B cell (primary cell): ENCODE data around the gene PSMG4. TPM values are rescaled to one million over a fixed set of nuclear protein-coding genes. Genes with fewer than 3 reads are reported as not detected.

Experiments used
- ATAC-seq: fragments of 200-7000 bp; cut with Tn5 transposase; one replicate; pipeline ENCODE4 v1.10.0; 2021; ENCODE audit warnings: low read depth, mild to moderate bottlenecking, moderate number of reproducible peaks, moderate library complexity
- CTCF ChIA-PET: fragments of 350-600 bp; sonication (Branson Sonifier 250); formaldehyde crosslinking; loops from one replicate; lab custom pipeline; 2021; ENCODE audit warnings: antibody characterized with exemption, inconsistent platforms; lab: Charles Lee
- POLR2A ChIA-PET: fragments of 350-600 bp; sonication (Branson Sonifier 250); formaldehyde crosslinking; loops from one replicate; lab custom pipeline; 2021; ENCODE audit warnings: antibody characterized with exemption; lab: Charles Lee
- DNase-seq: peaks from one replicate; pipeline ENCODE4 v3.0.0; 2013
- H2AFZ ChIP-seq: 2 replicates; pipeline ENCODE4 v1.6.1; 2012; ENCODE audit warnings: mild to moderate bottlenecking, low read depth, low read length; ENCODE audit not compliant: insufficient read depth, poor library complexity, severe bottlenecking
- H3K27ac ChIP-seq, 2 donors: 1 replicate in 1 of 2; 2 replicates in 1 of 2; pipeline ENCODE4 v1.5.1; 2012 to 2013; ENCODE audit warnings: low read length in 2 of 2, mild to moderate bottlenecking in 2 of 2, moderate library complexity in 1 of 2
- H3K27me3 ChIP-seq, 4 experiments: fragments of 200-600 bp in 1 of 4; sonication (generic) in 1 of 4; replicated peaks in 1 of 4; 1 replicate in 2 of 4; 2 replicates in 2 of 4; pipeline versions ENCODE4 v1.6.1 to v1.7.0; 2013 to 2016; ENCODE audit warnings: low read length in 3 of 4, mild to moderate bottlenecking in 2 of 4, mixed read lengths in 1 of 4, moderate library complexity in 1 of 4; ENCODE audit not compliant: insufficient read depth in 4 of 4, control insufficient read depth in 3 of 4; ENCODE audit errors: control extremely low read depth in 1 of 4
- H3K36me3 ChIP-seq, 2 experiments: replicated peaks in 1 of 2; 1 replicate in 1 of 2; 2 replicates in 1 of 2; pipeline versions ENCODE4 v1.6.1 to v1.7.1; 2013; ENCODE audit warnings: low read length in 1 of 2; ENCODE audit not compliant: insufficient read depth in 2 of 2, control insufficient read depth in 1 of 2; ENCODE audit errors: control extremely low read depth in 1 of 2, extremely low read depth in 1 of 2
- H3K4me1 ChIP-seq, 2 donors: fragments of 200-600 bp in 1 of 2; sonication (generic) in 1 of 2; 1 replicate in 1 of 2; 2 replicates in 1 of 2; pipeline versions ENCODE4 v1.5.1 to v1.6.1; 2013 to 2017; ENCODE audit warnings: low read length in 2 of 2; ENCODE audit not compliant: control insufficient read depth in 2 of 2, insufficient read depth in 2 of 2
- H3K4me2 ChIP-seq: replicated peaks from 2 replicates; pipeline ENCODE3; 2012; ENCODE audit warnings: mild to moderate bottlenecking, low read depth, low read length; ENCODE audit not compliant: poor library complexity, severe bottlenecking
- H3K4me3 ChIP-seq, 5 experiments: fragments of 200-600 bp in 1 of 5; sonication (generic) in 1 of 5; 1 replicate in 3 of 5; 2 replicates in 2 of 5; pipeline versions ENCODE4 v1.5.1 to v1.7.0; 2011 to 2016; ENCODE audit warnings: low read length in 4 of 5, mild to moderate bottlenecking in 4 of 5, low read depth in 2 of 5, control low read depth in 1 of 5, moderate library complexity in 1 of 5; ENCODE audit not compliant: insufficient read depth in 1 of 5; ENCODE audit errors: control extremely low read depth in 1 of 5, extremely low read depth in 1 of 5
- H3K79me2 ChIP-seq: fragments of 200-600 bp; sonication (generic); one replicate; pipeline ENCODE4 v1.6.0; 2016; ENCODE audit warnings: low read length; ENCODE audit not compliant: control insufficient read depth, insufficient read depth
- H3K9ac ChIP-seq: fragments of 200-600 bp; sonication (generic); 2 replicates; pipeline ENCODE4 v1.6.1; 2017; ENCODE audit warnings: mild to moderate bottlenecking, low read length, moderate library complexity
- H3K9me3 ChIP-seq, 3 donors: one replicate each; pipeline versions ENCODE4 v1.6.1 to v1.7.1; 2013; ENCODE audit warnings: low read length in 2 of 3; ENCODE audit not compliant: control insufficient read depth in 2 of 3, insufficient read depth in 1 of 3; ENCODE audit errors: control extremely low read depth in 1 of 3
- H4K20me1 ChIP-seq: 2 replicates; pipeline ENCODE4 v1.6.0; 2012; ENCODE audit warnings: mild to moderate bottlenecking, low read length; ENCODE audit not compliant: insufficient read depth, control insufficient read depth, poor library complexity, severe bottlenecking
- H3K27ac Mint-ChIP-seq: one replicate; pipeline ENCODE4 v1.8.0; 2021; ENCODE audit warnings: mixed read lengths
- H3K27me3 Mint-ChIP-seq: one replicate; pipeline ENCODE4 v1.8.0; 2021; ENCODE audit warnings: mixed read lengths
- H3K4me1 Mint-ChIP-seq: one replicate; pipeline ENCODE4 v1.8.0; 2021; ENCODE audit warnings: mixed read lengths
- H3K4me3 Mint-ChIP-seq: one replicate; pipeline ENCODE4 v1.8.0; 2021; ENCODE audit warnings: mixed read lengths
- H3K9me3 Mint-ChIP-seq: one replicate; pipeline ENCODE4 v1.8.0; 2022; ENCODE audit warnings: mixed read lengths; ENCODE audit not compliant: insufficient read depth
- CTCF ChIP-seq: fragments of 200-600 bp; IDR thresholded peaks from one replicate; pipeline ENCODE4 v1.8.0; 2022; ENCODE audit warnings: antibody characterized with exemption, mild to moderate bottlenecking
- EZH2 ChIP-seq: IDR thresholded peaks from 2 replicates; pipeline ENCODE4 v1.6.1; 2012; ENCODE audit warnings: borderline replicate concordance, low read depth, mild to moderate bottlenecking, moderate library complexity, low read length; ENCODE audit not compliant: insufficient read depth, poor library complexity, severe bottlenecking
- WGBS: methylation state at CpG from one replicate; pipeline ENCODE4 v1.1.5; 2013; ENCODE audit warnings: missing lambda C conversion rate; ENCODE audit not compliant: insufficient coverage; 5-methylcytosine and 5-hydroxymethylcytosine counted together
- intact Hi-C: fragments of 100-400 bp; cut with micrococcal nuclease; formaldehyde crosslinking; loops from one replicate; pipeline ENCODE4 v1.10.0; 2022
- polyA plus RNA-seq: library from polyadenylated mRNA; depleted of rRNA; stranded (reverse); fragments of >200 nt; gene quantifications from 2 replicates; pipeline ENCODE4 v1.2.3, GENCODE V29; 2012
- total RNA-seq, 2 donors: library from RNA; stranded (reverse); fragments of 120-200 nt in 1 of 2; gene quantifications; 1 replicate in 1 of 2; 2 replicates in 1 of 2; pipeline versions ENCODE4 v1.2.3 to v1.2.4, GENCODE V29; 2013 to 2022

The PSMG4 gene
- total and polyA plus RNA-seq, 2 donors (not counting 1 experiment from before 2014, with no cell fraction given), result 31.9 to 42.4 TPM

DNA sequence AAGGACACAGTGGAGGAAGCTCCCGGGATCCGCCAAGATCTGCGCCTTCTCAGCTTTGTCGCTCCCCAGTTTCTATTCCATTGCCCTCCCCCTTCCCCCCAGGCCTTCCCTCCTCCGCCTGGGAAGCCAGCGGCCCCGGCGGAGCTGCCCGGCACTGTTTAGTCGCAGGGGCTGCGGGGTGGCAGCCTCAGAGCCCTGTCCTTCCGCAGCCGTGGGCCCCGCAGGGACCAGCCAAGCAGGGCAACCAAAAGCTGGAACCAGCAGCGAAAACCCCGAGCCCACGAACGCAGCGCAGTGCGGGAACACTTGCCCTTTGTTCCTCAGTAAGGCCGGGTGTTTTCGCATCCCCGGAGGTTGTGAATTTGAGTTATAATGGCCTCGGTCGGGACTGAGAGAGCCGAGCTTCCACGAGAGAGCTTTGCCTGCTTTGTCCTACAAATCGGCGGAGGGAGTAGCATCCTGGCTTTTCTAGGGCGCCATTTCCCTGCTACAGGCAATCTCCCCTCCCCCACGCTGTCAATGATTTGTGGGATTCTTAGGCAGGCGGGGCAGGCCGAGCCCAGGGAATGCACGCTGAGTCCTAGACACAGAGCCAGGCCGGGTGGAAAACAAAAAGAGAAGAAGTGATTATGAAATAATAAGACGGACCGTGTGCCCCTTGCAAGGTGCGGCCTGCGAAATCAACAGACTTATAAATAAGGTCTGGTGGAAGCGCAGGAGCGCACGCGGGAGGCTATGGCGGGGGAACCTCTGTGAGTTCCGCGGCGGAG lies 27.3 kb upstream of the PSMG4 start:
- Histone ChIP-seq H3K27me3 (peaks cover 0 to 79% (median 61%) of the 10 kb centered on the region in 4 experiments), H3K4me2 (peak overlapping the region; percentile 75), H3K4me1 (peaks cover 55 to 57% of the 10 kb centered on the region in 2 donors), H3K27ac (no peak overlapping the region), H3K9ac (peak overlapping the region; percentile 43), H3K9me3 (peaks cover 0 to 37% (median 0%) of the 10 kb centered on the region in 3 donors), H2AFZ (peak overlapping the region; percentile 54), H3K36me3 (no peaks in the 10 kb centered on the region), H3K79me2 (no peaks in the 10 kb centered on the region), H3K4me3 (peak overlapping the region in 3 of 5 experiments; percentile 13 to 46 (median 33)), H4K20me1 (no peaks in the 10 kb centered on the region)
- TF ChIP-seq CTCF (no peak), EZH2 (peak; percentile 51)
- Mint-ChIP-seq H3K27me3 (peaks cover 78% of the 10 kb centered on the region), H3K27ac (no peak overlapping the region), H3K4me3 (peak overlapping the region; percentile 49), H3K9me3 (no peaks in the 10 kb centered on the region), H3K4me1 (peaks cover 49% of the 10 kb centered on the region)
- DNase-seq, result no peak
- ChIA-PET POLR2A (no interaction called here), CTCF (interaction anchor here (4.0 kb wide), 1 partner anchor 20 kb away, joined by 18 read pairs; no protein-coding TSS in a partner anchor)
- WGBS, result 5% methylated on average over 46 of the region's 47 CpGs
- ATAC-seq, result no peak
- intact Hi-C loops, result no loop called here
